Fibroblast of villous mesenchyme (primary cell): ENCODE results near the gene HSD17B11. TPM values are rescaled to one million over a fixed set of nuclear protein-coding genes. Genes with fewer than 3 reads are reported as not detected.
"Not testable (repeated sequence)": the region's sequence is repeated elsewhere in the genome, so short reads cannot be mapped to it uniquely, and the experiment has no call there.

Experiments used
- DNase-seq: peaks from one replicate; pipeline ENCODE4 v3.0.0-alpha.2; 2010; ENCODE audit warnings: low read depth
- H3K4me3 ChIP-seq: 2 replicates; pipeline ENCODE4 v1.5.1; 2011; ENCODE audit warnings: low read depth, mild to moderate bottlenecking, low read length
- CTCF ChIP-seq: IDR thresholded peaks from 2 replicates; pipeline ENCODE4 v1.5.1; 2012; ENCODE audit warnings: low read depth, mild to moderate bottlenecking, low read length; ENCODE audit not compliant: insufficient read depth
- total RNA-seq: library from RNA; depleted of rRNA; stranded (reverse); fragments of >200 nt; gene quantifications from 2 replicates; pipeline ENCODE4 v1.2.3, GENCODE V29; 2012

The HSD17B11 gene
- total RNA-seq, 1 donor = 26.3 TPM

DNA sequence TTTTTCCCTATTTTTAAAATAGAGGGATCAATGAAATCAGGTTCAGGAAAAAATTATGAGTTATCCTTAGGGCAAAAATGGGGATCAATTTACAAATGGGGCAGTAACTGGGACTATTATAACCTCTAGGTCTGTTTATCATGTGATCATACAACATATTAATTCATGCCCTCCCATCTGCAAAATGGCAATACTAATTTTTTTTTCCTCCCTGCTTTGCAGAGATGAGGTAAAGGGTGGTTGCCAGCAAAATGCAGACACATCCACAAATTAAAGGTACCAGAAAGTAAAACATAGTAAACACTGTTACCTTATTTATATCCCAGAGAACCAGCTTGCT, 467 bp downstream of the HSD17B11 start:
- no peak for TF ChIP-seq CTCF
- peak; percentile 14 for DNase-seq
- peak overlapping the region; percentile 88 for H3K4me3 ChIP-seq

DNA sequence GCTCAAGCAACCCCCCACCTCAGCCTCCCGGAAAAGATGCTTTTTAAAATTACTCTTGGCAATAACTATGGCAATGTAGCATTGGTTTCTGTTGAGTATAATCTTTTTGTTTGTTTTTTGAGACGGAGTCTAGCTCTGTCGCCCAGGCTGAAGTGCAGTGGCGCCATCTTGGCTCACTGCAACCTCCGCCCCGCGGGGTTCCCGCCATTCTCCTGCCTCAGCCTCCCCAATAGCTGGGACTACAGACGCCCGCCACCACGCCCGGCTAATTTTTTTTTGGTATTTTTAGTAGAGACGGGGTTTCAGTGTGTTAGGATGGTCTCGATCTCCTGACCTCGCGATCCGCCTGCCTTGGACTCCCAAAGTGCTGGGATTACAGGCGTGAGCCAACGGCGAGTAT, 933 bp downstream of the HSD17B11 start:
- not testable (repeated sequence) for DNase-seq
- H3K4me3 ChIP-seq = peak overlapping the region; percentile 88

DNA sequence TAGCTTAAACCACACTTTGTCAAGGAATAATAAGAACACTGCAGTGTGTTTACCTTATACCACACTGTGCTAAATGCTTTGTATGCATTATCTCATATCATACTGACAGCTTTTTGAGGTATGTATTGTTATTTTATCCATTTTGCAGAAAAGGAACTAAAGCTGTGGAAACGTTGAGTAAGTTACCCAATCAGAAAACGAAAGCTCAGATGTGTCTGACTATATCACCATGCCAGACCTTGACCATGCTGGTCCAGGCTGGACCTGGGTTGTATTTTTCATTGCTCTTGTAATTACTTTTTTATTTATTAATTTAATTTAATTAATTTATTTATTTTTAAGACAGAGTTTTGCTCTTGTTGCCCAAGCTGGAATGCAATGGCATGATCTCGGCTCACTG, 2.1 kb downstream of the HSD17B11 start:
- no peak for TF ChIP-seq CTCF
- peak overlapping the region; percentile 15 for H3K4me3 ChIP-seq
- no peak for DNase-seq

GRCh38 chr4:87387237-87387636, 3.8 kb downstream of the HSD17B11 start:
- no peak for DNase-seq
- H3K4me3 ChIP-seq = no peak overlapping the region
- TF ChIP-seq CTCF = no peak

GRCh38 chr4:87384466-87385132, 6.4 kb downstream of the HSD17B11 start:
- H3K4me3 ChIP-seq = not testable (repeated sequence)

GRCh38 chr4:87382931-87383330, 8.1 kb downstream of the HSD17B11 start:
- no peak for TF ChIP-seq CTCF
- H3K4me3 ChIP-seq = no peak overlapping the region
- no peak for DNase-seq

More at GRCh38 chr4:87384466-87385132, 6.4 kb downstream of the HSD17B11 start:
- not testable (repeated sequence) for DNase-seq

GRCh38 chr4:87382116-87382515, 8.9 kb downstream of the HSD17B11 start:
- no peak for TF ChIP-seq CTCF
- no peak overlapping the region for H3K4me3 ChIP-seq
- DNase-seq = no peak

GRCh38 chr4:87377816-87378215, 13.2 kb downstream of the HSD17B11 start:
- no peak for TF ChIP-seq CTCF
- no peak overlapping the region for H3K4me3 ChIP-seq
- DNase-seq = no peak
